Epidermal melanocyte (primary cell): ENCODE results near the gene RNF180.

Source experiments
- DNase-seq: peaks from one replicate; pipeline ENCODE4 v3.0.0; 2011; ENCODE audit warnings: low spot score; ENCODE audit not compliant: insufficient read length

RNF180 gene, protein sequence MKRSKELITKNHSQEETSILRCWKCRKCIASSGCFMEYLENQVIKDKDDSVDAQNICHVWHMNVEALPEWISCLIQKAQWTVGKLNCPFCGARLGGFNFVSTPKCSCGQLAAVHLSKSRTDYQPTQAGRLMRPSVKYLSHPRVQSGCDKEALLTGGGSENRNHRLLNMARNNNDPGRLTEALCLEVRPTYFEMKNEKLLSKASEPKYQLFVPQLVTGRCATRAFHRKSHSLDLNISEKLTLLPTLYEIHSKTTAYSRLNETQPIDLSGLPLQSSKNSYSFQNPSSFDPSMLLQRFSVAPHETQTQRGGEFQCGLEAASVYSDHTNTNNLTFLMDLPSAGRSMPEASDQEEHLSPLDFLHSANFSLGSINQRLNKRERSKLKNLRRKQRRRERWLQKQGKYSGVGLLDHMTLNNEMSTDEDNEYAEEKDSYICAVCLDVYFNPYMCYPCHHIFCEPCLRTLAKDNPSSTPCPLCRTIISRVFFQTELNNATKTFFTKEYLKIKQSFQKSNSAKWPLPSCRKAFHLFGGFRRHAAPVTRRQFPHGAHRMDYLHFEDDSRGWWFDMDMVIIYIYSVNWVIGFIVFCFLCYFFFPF

DNA sequence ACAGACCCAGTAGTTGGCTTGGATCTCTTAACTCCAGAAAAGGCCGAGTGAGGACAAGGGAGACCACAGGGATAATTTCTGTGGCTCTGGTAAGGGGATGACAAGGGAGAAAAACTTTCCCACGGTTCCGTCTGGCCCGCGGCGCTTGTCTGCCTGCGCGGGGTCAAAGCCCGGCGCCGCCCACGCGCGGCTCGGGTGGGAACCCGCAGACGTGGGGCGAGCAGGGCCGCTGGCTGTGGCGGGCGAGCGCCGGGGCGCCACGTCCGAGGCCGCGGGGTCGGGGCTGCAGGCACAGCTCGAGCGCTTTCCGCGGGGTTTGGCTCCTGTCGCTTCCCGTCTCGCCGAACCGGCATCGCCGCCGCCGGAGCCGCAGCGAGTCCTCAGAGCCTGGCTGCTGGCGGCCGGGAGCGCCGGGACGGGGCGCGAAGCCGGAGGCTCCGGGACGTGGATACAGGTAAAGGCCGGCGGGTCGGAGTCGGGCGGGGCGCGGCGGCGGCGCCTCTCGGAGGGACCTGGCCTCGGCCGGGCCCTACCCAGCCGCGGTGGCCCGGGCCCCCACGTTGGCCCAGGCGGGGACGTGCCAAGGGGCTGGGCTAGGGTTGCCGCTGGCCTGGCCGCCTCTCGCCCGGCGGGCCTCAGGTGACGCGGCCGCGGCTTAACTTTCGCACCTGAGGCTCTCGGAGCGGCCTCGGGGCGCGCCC is at the start of gene RNF180:
Gene RNF180, plus strand, starts transcription at position 344 of the 701 bp plus-strand sequence. CDS start 34,965 bp downstream, outside the sequence.
- peak; percentile 41 for DNase-seq

DNA sequence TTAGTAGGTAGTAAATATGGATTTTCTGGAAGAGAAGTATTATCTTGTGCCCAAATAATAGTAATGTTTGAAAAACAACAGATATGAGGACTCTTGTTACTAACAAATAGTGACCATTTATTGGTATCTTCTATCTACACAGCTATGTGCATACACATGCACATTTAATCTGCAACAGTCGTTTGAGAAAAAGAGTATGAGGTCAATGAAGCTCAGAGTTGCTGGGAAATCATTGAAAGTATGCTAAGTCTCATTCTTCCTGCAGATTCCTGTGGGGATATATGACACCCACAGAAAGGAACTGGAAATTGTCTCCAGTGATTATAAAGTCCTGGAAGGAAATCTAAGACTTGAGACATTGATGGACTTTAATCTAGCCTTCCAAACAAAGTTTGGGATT is 40.1 kb upstream of the RNF180 start:
- DNase-seq = no peak

DNA sequence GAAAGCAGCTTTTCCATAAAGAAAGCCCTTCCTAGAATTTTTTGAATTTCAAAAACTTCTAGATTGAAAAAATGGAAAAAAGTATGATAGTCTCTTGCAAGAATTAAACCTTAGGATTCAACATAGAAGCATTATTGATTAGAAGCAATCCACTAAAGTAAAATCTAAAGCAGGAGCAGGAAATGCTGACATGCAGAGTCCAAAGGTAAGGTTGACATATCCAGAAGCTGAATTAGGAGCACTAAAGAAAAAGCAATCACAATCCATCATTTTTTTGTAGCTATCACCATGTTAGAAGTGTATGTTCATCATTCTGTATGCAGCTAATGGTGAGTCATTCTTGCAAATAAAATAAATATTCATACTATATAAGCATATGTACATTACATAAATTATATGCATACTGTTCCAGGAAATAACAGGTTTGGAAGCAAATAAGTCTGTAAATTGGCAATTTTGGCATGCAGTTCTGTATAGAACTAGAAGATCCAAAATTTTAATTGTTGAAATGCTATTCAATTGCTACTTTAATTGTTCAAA is 39.4 kb upstream of the RNF180 start:
- no peak for DNase-seq

DNA sequence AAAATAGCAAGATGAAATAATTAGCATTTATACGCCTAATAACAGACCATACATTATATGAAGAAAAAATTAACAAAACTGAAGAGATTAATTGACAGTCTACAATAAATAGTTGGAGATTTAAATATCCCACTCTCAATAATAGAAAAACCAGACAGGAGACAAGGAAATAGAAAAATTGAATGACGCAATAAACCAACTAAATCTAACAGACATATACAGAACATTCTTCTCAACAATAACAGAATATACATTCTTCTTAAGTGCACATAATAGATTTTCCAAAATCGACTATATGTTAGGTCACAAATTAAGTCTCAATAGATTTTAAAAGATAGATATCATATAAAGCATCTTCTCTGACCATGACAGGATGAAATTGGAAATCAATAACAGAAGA is 25.6 kb upstream of the RNF180 start:
- DNase-seq = no peak

DNA sequence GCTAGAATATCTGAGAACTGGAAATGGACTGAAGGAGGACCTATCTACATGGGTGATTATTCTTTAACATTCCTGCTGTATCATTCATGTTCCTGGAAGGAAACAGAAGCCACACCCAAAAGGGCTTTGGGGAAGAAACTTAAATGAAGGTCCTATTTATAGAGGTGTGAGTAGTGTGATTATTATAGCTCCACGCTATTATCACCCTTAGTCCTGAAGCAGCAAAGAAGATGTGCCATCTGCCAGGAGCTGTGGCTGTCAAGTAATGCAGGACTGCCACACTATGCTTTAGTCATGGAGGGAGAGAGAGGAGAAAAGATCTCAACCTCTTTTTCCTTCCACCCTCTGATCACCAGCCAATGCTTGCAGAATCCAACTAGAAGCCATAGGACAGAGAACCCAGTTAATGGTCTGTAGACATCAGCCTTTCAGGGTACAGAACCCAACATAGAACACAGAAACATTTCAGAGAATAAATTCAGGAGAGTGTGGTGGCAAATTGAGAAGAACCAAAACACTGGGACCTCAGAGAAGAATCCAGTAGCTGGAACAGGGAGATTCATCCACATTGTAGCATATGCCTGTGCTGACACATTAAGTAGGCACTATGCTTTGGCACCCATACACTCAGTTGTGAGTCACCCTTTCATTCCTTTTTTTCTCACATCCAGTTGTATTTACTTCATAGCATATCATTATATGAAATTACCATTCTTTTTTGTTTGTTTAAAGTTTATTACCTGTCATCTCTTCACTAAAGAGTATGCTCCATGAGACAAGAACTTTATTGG is 21.0 kb upstream of the RNF180 start:
- DNase-seq = no peak

DNA sequence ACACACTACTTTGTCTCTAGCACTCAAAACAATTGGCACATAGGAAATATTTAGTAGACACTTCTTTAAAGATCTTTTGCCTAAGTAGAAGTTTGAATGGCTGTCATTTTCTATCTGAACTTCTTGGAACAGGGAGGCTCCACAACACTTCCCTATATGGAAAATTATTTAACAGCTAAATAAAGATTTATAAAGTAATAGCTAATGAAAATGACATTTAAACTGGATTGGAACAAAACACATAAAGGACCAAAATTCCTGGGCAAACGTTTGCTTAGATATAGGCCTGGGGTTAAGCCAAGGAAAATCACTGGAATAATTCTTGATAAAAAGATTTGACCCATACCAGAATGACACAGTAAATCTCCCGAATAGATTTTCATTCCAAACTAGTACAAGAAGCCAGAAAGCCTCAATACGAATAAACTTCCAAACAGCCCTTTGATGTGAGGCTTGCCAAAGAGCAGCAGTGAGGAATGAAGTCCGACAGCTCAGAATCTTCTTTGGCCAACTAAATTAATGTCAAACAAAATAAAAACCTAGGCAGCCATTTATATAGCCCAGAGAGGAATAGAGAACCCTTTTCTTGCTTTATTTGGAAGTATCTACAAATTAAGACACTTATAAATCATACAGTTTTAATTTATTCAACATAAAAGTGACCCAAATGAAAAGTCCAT is 20.3 kb upstream of the RNF180 start:
- DNase-seq = no peak

DNA sequence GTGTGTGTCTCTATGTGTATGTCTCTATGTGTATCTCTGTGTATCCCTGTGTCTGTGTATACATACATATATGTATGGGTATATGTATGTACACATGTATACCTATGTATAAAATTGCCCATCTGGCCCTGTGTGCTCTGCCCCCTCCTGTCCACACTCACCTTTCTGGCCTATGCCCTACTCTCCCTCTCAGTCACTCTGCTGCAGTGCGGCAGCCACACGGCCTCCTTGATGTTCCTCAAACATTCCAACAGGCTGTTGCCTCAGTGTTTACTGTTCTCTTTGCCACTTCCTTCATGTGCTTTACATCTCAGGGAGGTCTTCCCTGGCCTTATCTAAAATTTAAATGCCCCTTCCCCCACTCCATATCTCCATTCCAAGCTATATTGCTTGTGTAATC is 18.3 kb upstream of the RNF180 start:
- DNase-seq = no peak

DNA sequence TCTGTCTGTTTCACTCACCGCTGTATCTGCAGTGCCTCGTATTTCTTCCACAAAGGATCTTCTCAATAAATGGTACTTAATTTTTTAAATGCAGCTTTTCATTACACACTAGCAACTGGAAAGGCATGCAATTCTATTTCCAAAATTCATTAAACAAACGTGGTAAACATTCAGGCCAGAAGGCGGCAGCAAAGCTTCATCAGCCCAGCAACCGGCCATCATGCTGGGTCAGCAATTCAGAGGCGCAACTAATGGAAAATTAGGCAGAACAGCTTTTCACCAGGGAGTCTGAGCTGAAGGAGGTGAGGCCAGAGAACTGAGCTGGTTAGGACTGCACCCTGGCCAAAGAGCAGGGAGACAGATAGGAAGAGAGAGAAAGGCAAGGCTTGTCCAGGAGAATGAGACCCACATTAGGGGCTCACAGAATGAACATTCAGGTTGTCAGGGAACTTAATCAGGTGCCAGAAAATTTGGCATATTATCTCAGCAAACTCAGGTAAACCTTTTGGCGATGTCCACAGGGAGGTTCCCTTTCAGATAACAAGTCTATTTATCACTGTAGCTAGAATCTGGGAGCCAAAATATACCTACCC is 17.7 kb upstream of the RNF180 start:
- peak; percentile 76 for DNase-seq

DNA sequence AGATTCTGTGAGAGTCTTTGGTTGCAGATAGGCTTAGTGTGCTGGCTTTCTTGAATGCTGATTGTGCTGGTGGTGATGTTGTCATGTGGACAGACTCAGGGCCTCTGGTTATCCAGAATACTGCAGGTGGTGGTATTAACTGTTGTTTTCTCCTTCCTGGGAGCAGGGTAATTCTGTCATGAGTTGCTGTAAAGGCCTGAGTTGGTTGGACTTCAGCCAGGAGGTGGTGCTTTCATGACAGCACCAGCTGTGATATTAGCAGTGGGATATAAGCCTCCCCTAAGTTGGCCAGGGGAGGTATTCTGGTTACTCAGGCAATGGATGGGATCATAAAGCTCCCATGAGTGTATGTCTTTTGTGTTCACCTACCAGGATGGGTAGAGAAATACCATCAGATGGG is 16.4 kb upstream of the RNF180 start:
- no peak for DNase-seq

DNA sequence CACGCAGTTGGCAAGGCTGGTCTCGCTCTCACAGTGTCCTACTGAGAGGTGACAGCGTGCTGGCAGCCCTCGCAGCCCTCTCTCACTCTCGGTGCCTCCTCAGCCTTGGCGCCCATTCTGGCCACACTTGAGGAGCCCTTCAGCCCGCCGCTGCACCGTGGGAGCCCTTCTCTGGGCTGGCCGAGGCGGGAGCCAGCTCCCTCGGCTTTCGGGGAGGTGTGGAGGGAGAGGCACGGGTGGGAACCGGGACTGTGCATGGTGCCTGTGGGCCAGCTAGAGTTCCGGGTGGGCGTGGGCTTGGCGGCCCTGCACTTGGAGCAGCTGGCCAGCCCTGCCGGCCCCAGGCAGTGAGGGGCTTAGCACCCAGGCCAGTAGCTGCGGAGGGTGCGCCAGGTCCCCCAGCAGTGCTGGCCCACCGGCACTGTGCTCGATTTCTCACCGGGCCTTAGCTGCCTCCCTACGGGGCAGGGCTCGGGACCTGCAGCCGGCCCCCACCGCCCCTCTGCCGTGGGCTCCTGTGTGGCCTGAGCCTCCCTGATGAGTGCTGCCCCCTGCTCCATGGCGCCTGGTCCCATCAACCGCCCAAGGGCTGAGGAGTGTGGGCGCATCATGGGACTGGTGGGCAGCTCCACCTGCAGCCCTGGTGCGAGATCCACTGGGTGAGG is 15.7 kb upstream of the RNF180 start:
- DNase-seq = no peak

DNA sequence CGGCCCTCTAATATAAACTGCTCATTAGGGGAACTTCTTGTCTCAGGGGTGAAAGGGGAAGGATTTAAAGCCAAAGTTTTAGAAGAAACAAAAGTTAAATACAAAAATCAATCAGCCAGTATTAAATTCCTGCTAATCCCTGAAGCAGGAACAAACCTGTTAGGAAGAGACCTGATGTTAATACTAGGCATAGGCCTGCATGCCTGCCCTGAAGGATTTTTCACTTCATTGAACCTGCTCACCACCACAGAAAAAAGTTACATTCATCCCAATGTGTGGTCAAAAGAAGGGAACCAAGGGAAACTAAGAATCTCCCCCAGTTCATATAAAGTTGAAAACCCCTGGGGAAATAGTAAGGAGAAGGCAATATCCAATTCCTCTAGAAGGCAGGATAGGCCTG is 9.4 kb upstream of the RNF180 start:
- DNase-seq = no peak

DNA sequence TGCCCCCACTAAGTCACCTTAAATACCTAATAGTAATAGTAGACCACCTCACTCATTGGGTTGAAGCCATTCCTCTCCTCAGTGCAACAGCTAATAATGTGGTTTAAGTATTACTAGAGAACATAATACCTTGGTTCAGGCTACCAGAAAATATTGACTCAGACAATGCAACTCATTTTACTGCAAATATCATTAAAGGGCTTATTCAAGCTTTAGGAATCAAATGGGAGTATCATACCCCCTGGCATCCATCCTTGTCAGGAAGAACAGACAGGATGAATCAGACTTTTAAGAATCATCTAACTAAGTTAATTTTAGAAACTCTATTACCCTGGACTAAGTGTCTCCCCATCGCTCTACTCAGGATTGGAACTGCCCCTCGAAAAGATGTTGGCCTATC is 6.8 kb upstream of the RNF180 start:
- no peak for DNase-seq

DNA sequence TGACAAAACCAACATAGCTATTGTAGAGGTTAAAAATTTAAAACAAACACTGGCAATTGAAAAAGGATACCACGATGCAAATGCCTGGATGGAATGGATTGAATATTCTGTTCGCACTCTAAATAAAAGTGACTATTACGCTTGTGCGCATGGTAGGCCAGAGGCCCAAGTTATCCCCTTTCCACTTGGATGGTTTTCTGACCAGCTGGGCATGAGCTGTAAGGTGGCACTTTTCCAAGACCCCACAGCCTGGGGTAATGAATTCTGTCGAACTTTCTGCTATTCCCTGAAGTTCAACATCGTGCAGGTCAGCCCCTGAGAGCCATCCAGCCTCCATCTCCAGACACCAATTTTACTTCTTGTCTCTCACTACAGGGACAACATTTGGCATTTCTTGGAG is 5.4 kb upstream of the RNF180 start:
- DNase-seq = no peak

DNA sequence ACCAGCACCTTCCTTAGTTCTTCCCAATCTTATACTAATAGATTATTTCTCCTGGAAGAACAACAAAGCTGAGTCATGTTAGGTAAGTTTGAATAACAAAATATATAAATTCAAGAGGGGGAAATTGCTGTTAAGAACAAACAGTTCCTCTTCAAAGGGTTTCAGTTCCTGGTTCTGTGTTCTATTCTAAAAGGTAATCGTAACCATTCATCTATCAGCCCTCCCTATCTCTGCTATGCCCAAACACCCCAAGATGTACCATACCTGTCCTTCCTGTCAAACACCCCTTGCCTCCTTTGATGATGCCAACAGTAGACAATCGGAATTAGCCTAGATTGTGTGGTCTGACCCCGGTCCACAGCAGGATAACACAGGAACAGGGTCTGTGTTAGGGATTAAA is 4.2 kb upstream of the RNF180 start:
- no peak for DNase-seq

DNA sequence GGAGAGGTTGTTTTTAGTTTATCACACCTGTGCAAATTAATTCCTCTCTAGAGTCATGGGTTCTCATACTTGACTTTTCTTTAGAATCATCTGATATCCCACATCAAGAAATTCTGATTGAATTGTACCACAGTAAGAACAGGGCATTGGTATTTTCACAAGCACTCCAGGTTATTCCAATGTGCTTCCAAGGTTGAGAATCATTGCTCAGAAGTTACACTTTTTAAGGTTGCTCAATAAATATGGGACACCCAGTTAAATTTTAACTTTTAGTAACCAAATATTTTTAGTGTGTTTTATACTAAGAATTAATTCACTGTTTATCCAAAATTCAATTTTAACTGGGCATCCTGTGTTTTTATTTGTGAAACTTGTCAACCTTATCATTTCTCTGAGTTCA is 2.5 kb upstream of the RNF180 start:
- DNase-seq = no peak

DNA sequence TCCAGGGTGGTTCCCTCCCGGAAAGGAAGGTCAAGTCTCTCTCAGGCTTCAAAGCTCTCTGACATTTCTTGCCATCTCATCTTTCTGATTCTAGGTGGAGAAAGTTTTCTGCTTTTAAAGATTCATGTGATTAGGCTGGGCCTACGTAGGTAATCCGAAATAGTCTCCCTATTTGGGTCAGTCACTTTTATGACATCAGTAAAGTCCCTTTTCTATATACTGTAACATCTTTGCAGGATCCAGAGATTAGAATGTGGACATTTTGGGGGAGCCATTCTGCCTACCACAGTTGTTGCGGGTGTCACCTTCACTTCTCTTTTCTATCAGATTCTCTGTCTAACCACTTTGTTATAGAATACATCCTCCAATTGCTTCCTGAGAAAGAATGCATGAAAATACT is 1.9 kb upstream of the RNF180 start:
- no peak for DNase-seq

DNA sequence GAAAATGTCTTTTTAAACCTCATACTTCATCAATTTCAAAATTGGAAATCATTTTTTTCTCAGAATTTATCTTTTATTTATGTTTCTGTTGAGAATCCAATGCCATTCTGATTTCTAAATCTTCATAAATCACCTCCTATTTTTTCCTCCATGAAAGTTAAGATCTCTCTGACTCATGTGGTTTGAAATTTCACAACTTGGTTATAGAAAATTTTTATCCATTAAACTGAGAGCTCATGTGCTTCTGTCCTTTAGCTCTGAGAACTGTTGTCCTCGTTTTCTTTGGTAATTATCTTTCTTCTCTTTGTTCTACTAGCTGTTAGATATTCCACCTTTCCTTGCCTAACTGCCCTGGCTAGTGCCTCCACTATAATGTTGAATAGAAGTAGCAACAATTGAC is 1.5 kb upstream of the RNF180 start:
- no peak for DNase-seq

DNA sequence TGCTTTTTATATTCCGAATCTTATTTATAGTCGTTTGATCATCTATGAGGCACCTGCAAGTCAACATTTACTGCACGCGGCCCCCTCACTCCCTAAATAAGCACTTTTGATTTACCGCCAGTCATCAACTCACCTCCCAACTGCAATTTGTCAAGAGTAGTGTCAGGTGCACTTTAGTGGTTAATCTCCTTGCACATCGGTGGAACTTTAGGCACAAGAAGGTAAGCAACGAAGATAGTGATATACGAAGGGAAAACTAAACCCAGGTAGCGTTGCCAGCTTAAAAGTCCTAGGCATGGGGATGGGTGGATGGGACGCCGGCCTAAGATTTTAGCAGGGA is 513 bp upstream of the RNF180 start:
- no peak for DNase-seq

DNA sequence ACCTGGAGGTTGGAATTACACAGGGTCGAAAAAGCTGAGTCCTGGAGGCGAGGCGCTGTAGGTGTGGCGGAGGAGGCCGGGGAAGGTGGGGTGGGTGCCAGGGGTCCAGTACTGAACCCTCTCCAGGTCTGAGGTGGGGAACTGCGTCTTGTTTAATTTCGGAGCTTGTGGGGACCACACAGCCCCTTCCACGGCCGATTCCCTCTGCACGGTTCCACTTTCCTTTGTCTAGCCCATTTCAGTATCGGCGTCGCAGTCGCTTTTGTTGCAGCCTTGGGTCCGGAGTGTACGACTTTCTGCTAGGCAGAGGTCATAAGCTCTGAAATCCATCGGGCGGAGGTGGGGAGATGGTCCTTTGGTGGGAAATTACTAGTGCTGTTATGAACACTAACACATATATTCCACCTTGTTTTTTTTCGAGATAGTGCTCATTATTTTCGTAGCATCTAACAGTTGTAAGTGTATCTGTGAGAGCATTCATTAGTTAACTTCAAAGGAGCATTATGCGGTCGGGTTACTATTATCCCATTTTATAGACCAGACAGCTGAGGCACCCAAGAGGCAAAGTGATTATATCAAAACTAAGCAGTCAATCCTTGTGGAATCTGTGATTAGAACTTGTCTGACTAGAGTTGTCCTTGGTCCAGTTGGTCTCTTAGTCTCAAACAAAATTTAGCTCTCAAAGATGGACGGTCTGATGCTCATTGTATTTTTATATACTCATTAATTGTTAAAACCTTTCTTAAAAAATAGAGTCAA is 737 bp downstream of the RNF180 start:
- DNase-seq = no peak
